Measurements from ENCODE around the gene SH2D5. TPM values are rescaled to one million over a fixed set of nuclear protein-coding genes. Genes with fewer than 3 reads are reported as not detected.
A peak's percentile ranks its signal among the peaks of the same experiment; 100 is the strongest.
"Not testable (repeated sequence)": the region's sequence is repeated elsewhere in the genome, so short reads cannot be mapped to it uniquely, and the experiment has no call there.

SH2D5 gene
- total RNA-seq, 2 donors from 2014 or later, result 0.06 TPM; not detected in 1

DNA sequence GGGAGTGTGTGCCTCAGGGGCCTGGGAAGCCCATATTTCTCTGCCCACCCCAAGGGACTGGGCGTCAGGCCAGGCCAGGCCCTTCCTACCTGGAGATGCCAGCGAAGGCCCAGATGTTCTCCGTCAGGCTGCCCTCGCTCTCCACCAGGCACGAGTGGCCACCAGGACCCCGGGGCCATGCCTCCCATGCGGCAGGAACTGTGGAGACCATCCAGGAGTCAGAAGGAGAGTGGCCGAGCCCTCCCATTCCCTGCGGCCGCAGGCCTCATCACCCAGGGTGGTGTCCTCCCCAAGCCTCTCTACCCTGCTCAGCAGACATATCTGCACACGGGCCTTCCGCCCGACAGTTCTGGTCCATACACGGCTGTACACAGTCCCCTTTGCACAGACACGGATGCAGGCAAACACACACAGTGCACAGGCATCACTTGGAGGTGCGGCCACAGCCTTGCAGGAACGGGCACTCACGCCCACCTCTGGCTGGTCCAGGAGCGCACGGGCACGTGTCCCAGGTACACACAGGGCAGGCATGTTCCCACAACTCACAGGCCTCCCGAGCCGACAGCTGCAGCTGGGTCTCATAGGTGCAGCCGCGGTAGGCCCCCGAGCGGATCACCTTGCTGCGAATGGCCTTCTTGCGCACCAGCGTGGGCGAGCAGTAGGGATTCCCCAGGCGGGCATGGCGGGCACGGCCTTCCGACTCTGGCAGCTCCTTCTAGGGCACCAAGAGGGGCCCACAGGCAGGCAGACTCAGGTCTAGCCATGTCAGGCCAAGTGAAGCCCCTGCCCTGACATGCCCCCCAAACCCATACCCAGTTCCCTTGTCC is 8.8 kb downstream of the SH2D5 start:
- Mint-ChIP-seq H3K4me3 (no peak overlapping the region), H3K27me3 (peaks cover 6% of the 10 kb centered on the region), H3K27ac (no peak overlapping the region), H3K9me3 (no peaks in the 10 kb centered on the region), H3K36me3 (ENCODE audit: low read depth) (no peaks in the 10 kb centered on the region), H3K4me1 (no peaks in the 10 kb centered on the region)
- ATAC-seq (replicated peaks), result no peak

DNA sequence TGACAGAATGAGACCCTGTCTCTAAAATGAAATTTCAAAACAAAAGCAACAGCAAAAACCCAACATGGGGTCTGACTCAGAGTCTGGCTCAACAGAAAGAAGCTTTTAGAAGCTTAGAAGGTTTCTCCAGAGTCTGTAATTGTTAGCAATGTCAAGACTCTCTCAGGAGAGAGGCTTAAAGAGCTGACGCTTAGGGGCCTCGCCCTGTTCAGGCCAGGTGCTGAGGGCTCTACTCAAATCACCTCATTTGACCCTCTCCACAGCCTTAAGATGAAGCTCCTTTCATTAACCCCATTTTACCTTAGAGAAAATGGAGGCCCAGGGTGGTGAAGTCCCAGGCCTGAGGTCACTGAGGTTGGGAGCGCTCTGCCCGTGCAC is 9.4 kb downstream of the SH2D5 start:
- Mint-ChIP-seq H3K4me1 (no peaks in the 10 kb centered on the region), H3K9me3 (no peaks in the 10 kb centered on the region), H3K27me3 (peaks cover 6% of the 10 kb centered on the region), H3K27ac (no peak overlapping the region), H3K36me3 (ENCODE audit: low read depth) (no peaks in the 10 kb centered on the region), H3K4me3 (no peak overlapping the region)
- no peak for ATAC-seq (replicated peaks)

GRCh38 chr1:20721117-20722061 is 11.1 kb downstream of the SH2D5 start:
- Mint-ChIP-seq H3K27me3 (peaks cover 8% of the 10 kb centered on the region), H3K9me3 (no peaks in the 10 kb centered on the region), H3K4me3 (no peak overlapping the region), H3K36me3 (ENCODE audit: low read depth) (no peaks in the 10 kb centered on the region), H3K27ac (no peak overlapping the region), H3K4me1 (no peaks in the 10 kb centered on the region)
- no peak for ATAC-seq (replicated peaks)

- no peak for ATAC-seq (replicated peaks)
- H3K4me1 Mint-ChIP-seq, result no peaks in the 10 kb centered on the region
- no peak overlapping the region for H3K27ac Mint-ChIP-seq
- H3K36me3 Mint-ChIP-seq (ENCODE audit: low read depth), result no peaks in the 10 kb centered on the region
- no peaks in the 10 kb centered on the region for H3K9me3 Mint-ChIP-seq
- H3K4me3 Mint-ChIP-seq, result no peak overlapping the region
- peaks cover 12% of the 10 kb centered on the region for H3K27me3 Mint-ChIP-seq
These were observed 11.8 kb downstream of the SH2D5 start for GRCh38 chr1:20720631-20721091.

- Mint-ChIP-seq H3K4me1 (no peaks in the 10 kb centered on the region), H3K36me3 (ENCODE audit: low read depth) (no peaks in the 10 kb centered on the region), H3K9me3 (no peaks in the 10 kb centered on the region), H3K27ac (no peak overlapping the region), H3K4me3 (no peak overlapping the region), H3K27me3 (peaks cover 16% of the 10 kb centered on the region)
- ATAC-seq (replicated peaks), result no peak
These were observed 12.5 kb downstream of the SH2D5 start for GRCh38 chr1:20719871-20720620.

- no peaks in the 10 kb centered on the region for H3K36me3 Mint-ChIP-seq (ENCODE audit: low read depth)
- no peak for ATAC-seq (replicated peaks)
- no peak overlapping the region for H3K4me3 Mint-ChIP-seq
- peaks cover 18% of the 10 kb centered on the region for H3K27me3 Mint-ChIP-seq
- H3K4me1 Mint-ChIP-seq, result no peaks in the 10 kb centered on the region
- no peak overlapping the region for H3K27ac Mint-ChIP-seq
- no peaks in the 10 kb centered on the region for H3K9me3 Mint-ChIP-seq
These were observed 13.2 kb downstream of the SH2D5 start for GRCh38 chr1:20719261-20719660.

DNA sequence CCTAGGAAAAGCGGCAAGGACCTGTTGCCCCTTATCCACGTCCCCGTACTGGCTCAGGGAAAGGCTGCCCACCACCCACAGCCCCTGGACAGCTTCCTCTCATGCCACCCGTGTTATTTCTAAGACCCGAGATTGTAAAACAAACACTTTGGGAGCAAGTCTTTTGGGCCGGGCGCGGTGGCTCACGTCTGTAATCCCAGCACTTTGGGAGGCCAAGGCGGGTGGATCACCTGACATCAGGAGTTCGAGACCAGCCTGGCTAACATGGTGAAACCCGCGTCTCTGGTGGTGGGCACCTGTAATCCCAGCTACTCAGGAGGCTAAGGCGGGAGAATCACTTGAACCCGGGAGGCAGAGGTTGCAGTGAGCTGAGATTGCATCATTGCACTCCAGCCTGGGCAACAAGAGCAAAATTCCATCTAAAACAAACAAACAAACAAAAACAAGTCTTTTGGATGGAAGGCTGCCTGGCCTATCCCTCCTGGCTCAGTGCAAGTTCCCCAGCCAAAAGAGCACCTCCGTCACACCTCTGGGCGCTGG is 14.1 kb downstream of the SH2D5 start:
- H3K4me1 Mint-ChIP-seq; H3K27ac Mint-ChIP-seq; ATAC-seq (replicated peaks); H3K36me3 Mint-ChIP-seq (ENCODE audit: low read depth); H3K9me3 Mint-ChIP-seq: not testable (repeated sequence)
- peaks cover 18% of the 10 kb centered on the region for H3K27me3 Mint-ChIP-seq
- peak overlapping the region; percentile 58 for H3K4me3 Mint-ChIP-seq

DNA sequence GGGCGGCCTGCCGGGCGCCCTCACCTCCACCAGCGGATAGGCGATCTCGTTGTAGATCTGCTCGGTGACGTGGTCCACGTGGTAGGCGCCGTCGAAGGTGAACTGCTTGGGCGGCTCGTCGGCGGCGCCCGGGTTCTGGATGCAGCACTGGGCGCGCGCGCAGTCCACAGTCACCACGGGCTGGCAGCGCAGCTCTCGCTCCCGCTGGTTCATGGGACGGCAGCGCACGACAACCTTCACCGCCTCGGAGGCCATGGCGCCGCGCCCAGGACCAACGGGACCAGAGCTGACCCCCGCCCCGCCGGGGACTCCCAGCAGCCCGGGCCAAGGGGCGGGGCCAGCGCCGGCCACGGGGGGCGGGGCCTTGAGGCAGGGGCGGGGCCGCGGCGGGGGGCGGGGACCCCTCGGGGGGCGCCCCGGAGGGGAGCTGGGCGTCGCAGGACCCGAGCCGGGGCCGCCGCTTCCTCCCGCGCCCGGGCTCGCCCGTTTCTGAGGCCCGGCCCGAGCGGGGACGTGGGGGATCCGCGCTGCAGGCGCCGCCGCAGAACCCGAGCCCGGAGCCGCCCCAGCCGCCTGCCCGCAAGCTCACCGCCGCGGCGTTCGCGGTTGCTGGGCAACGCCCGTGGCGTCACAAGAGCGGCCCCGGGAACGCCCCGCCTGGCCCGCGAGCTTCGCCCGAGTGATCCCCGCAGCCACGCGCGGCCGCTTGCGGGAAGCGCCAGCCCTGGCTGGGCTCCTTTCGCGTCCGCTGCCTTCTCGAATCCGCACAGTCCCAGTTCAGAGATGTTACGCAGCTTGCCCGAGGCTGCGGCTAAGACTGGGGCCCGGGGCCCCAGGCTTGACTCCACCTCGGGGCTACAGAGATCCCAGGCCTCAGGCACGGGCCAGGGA is 14.8 kb downstream of the SH2D5 start, which contains the start of gene KIF17:
KIF17 (minus strand) TSS at position 556 of the 891 bp plus-strand sequence; CDS start at position 255, 301 bp downstream.
- peak within 1 kb of the TSS; percentile 58 for H3K4me3 Mint-ChIP-seq
- no peaks in the 10 kb centered on the region for H3K9me3 Mint-ChIP-seq
- H3K4me1 Mint-ChIP-seq, result no peaks in the 10 kb centered on the region
- H3K36me3 Mint-ChIP-seq (ENCODE audit: low read depth), result no peaks in the 10 kb centered on the region
- ATAC-seq (replicated peaks), result peak; percentile 79
- H3K27ac Mint-ChIP-seq, result no peak within 1 kb of the TSS
- H3K27me3 Mint-ChIP-seq, result peaks cover 18% of the 10 kb centered on the region

- Mint-ChIP-seq H3K27ac (no peak overlapping the region), H3K36me3 (ENCODE audit: low read depth) (no peaks in the 10 kb centered on the region), H3K9me3 (no peaks in the 10 kb centered on the region), H3K4me3 (peak overlapping the region; percentile 56), H3K27me3 (peaks cover 18% of the 10 kb centered on the region), H3K4me1 (no peaks in the 10 kb centered on the region)
- ATAC-seq (replicated peaks), result no peak
These were observed 16.3 kb downstream of the SH2D5 start for GRCh38 chr1:20716232-20716631.

- no peak overlapping the region for H3K27ac Mint-ChIP-seq
- H3K27me3 Mint-ChIP-seq, result peaks cover 18% of the 10 kb centered on the region
- no peaks in the 10 kb centered on the region for H3K4me1 Mint-ChIP-seq
- H3K36me3 Mint-ChIP-seq (ENCODE audit: low read depth), result no peaks in the 10 kb centered on the region
- no peaks in the 10 kb centered on the region for H3K9me3 Mint-ChIP-seq
- ATAC-seq (replicated peaks), result no peak
- H3K4me3 Mint-ChIP-seq, result no peak overlapping the region
These were observed 17.1 kb downstream of the SH2D5 start for GRCh38 chr1:20715406-20715805.

GRCh38 chr1:20713440-20713839 is 19.1 kb downstream of the SH2D5 start:
- no peak for ATAC-seq (replicated peaks)
- Mint-ChIP-seq H3K4me1 (no peaks in the 10 kb centered on the region), H3K4me3 (no peak overlapping the region), H3K9me3 (no peaks in the 10 kb centered on the region), H3K36me3 (ENCODE audit: low read depth) (no peaks in the 10 kb centered on the region), H3K27ac (no peak overlapping the region), H3K27me3 (peaks cover 15% of the 10 kb centered on the region)

DNA sequence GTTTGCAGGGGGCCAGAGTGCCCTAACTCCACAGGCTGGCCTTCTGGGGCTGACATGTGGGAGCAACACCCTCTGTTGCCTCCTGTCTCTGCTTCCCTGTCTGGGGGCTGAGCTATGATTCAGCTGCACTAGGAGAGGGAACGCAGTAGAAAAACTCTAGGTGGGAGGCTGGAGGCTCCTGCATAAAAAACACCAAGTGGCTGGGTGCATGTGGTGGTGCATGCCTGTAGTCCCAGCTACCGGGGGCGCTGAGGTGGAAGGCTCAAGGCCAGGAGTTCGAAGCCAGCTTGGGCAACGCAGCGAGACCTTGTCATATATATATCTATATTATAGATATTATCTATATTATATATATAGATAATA is 20.3 kb downstream of the SH2D5 start:
- no peaks in the 10 kb centered on the region for H3K4me1 Mint-ChIP-seq
- H3K4me3 Mint-ChIP-seq, result no peak overlapping the region

More for the DNA sequence above, 20.3 kb downstream of the SH2D5 start:
- H3K9me3 Mint-ChIP-seq, result no peaks in the 10 kb centered on the region
- no peak overlapping the region for H3K27ac Mint-ChIP-seq
- H3K27me3 Mint-ChIP-seq, result peaks cover 15% of the 10 kb centered on the region
- no peak for ATAC-seq (replicated peaks)
- no peaks in the 10 kb centered on the region for H3K36me3 Mint-ChIP-seq (ENCODE audit: low read depth)
